ENCODE measurements around the gene LIN7C.

LIN7C gene

DNA sequence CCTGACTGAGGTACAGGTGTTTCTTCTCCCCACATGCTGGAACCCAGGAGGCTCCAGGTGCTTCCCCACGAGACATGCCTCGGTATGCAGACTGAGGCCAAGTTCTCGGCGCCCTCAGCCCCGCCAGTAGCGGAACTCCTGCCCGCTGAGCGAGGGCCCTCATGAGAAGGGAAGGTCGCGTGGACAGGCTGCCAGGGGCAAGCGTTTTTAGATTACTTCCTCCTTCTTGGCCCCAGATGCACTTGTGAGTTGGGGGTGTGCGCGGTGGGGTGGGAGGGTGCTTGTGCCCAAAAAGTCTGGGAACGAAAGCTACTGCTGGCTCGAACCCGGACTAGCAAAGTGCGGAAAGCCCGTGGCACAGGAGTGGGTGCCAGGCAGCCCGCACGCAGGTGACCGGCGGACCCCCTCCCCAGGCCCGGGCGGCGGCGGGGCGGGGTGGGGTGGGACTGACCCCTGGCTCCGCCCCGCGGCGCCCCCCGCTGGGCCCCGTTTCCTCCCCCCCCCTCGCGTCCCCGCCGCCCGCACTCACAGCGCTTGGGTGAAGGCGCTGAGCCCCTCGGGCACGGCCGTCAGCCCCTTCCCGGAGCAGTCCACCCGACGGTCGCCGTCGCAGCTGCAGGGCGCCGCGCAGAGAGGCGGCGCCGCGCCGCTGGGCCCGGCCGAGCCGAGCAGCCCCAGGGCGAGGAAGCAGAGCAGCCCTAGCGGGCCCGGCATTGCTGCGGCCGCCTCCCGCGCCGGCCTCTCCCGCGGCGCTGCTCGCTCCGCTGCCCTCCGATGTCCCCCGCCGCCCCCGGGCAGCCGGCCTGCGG, 34.8 kb downstream of the LIN7C start:
- Mint-ChIP-seq H3K4me1 (peaks cover 49% of the 10 kb centered on the region), H3K27me3 (ENCODE audit: low read depth, poor library complexity) (peaks cover 2% of the 10 kb centered on the region), H3K4me3 (peak overlapping the region; percentile 92), H3K27ac (no peak overlapping the region), H3K9me3 (peaks cover 6% of the 10 kb centered on the region), H3K36me3 (ENCODE audit: low read depth) (peaks cover 9% of the 10 kb centered on the region)
- TF ChIP-seq, protein P1, sequence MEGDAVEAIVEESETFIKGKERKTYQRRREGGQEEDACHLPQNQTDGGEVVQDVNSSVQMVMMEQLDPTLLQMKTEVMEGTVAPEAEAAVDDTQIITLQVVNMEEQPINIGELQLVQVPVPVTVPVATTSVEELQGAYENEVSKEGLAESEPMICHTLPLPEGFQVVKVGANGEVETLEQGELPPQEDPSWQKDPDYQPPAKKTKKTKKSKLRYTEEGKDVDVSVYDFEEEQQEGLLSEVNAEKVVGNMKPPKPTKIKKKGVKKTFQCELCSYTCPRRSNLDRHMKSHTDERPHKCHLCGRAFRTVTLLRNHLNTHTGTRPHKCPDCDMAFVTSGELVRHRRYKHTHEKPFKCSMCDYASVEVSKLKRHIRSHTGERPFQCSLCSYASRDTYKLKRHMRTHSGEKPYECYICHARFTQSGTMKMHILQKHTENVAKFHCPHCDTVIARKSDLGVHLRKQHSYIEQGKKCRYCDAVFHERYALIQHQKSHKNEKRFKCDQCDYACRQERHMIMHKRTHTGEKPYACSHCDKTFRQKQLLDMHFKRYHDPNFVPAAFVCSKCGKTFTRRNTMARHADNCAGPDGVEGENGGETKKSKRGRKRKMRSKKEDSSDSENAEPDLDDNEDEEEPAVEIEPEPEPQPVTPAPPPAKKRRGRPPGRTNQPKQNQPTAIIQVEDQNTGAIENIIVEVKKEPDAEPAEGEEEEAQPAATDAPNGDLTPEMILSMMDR (IDR thresholded peaks at IDR 0.05) = no peak
- DNase-seq = peak; percentile 68

DNA sequence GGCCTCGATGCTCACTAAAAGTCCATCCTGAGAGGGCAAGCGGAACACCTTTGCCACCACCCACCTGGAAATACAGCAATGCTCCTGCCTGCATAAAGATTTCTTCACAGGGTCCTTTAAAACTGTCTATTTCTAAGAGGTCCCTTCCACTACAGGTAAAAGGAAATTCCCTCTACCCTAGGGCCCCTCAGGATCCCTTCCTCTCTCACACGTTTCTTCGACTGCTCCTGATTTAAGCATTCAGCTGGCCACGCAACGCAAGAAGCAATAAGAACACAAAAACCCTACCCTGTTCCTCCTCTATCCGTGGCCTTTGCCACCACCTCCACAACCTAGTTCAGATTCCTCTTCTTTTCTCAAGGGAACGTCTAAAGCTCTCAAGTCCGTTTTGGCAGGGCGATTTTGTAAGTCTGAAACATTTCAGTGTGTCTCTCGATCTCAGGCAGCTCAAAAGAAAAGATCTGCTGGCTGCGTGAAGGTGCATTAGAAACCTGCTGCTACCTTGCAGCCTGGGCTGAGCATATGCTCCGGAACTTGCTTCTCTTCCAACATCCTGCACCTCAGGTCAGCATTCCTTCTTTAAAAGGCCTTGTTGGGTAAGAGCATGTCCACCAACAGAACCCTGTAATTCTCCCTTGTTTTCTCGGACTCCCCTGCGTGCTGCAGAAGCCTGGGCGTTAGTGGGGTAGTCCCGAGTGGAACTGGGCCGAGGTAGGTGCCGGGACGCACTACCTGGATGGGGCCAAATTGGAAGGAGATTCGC, 35.6 kb downstream of the LIN7C start:
- TF ChIP-seq, protein P1 (IDR thresholded peaks at IDR 0.05) = no peak
- H3K9me3 Mint-ChIP-seq = peaks cover 1% of the 10 kb centered on the region
- peaks cover 11% of the 10 kb centered on the region for H3K36me3 Mint-ChIP-seq (ENCODE audit: low read depth)
- peaks cover 56% of the 10 kb centered on the region for H3K4me1 Mint-ChIP-seq
- DNase-seq = no peak
- H3K27me3 Mint-ChIP-seq (ENCODE audit: low read depth, poor library complexity) = no peaks in the 10 kb centered on the region
- peak overlapping the region; percentile 92 for H3K4me3 Mint-ChIP-seq
- peak overlapping the region; percentile 5 for H3K27ac Mint-ChIP-seq

DNA sequence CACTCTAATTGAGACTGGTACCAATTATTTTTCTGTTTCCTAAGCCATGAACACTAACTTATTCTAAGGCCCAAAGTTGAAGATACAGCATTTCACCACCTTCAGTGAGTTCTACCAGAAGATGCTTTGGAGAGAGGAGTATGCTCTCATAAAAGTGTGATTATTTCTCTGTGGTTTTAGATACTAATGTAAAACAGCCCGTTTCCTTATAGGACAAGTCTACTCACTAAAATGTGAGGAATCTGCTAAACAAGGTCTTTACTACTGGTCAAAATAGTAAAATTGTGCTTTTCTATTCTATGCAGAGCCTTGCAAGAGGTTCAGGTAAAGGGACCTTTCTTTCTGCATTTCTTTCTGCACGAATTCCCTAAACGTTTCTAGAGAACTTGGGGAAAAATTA, 36.4 kb downstream of the LIN7C start:
- Mint-ChIP-seq H3K27me3 (ENCODE audit: low read depth, poor library complexity) (no peaks in the 10 kb centered on the region), H3K9me3 (no peaks in the 10 kb centered on the region), H3K4me1 (peaks cover 65% of the 10 kb centered on the region), H3K4me3 (peak overlapping the region; percentile 92), H3K36me3 (ENCODE audit: low read depth) (peaks cover 11% of the 10 kb centered on the region), H3K27ac (no peak overlapping the region)
- TF ChIP-seq, protein P1 (IDR thresholded peaks at IDR 0.05) = no peak
- no peak for DNase-seq

DNA sequence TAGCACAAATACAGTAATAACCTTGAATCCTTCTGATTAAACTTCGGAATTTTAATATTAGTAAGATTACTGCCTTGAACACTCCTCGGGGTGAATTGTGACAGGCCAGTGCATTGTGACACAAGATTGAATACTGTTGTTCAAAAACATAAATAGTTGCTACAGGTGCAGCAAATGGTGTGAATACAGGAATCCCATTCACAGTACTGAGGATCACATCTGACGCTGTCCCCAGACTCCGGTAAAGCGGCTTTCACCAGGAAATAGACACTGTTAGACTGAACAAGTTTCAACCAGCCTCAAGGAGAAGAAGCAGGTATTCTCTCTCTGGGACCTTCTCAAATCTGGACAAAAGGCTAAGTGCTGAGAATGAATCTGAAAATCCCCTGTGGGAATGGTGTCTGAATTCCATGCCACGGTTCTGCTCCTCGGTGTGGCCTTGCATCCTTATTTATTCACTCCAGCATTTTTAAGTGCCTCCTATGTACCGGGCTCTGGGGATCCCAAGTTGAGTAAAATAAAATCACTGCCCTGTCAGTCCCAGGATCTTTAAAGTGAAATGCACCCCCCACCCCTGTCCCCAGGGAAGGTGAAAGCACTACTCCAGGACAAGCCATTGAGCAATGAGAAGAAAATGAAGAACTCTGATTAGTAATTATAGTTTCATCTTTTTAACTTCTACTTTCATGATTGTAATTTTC, 37.4 kb downstream of the LIN7C start:
- Mint-ChIP-seq H3K9me3 (no peaks in the 10 kb centered on the region), H3K4me3 (peak overlapping the region; percentile 92), H3K36me3 (ENCODE audit: low read depth) (peaks cover 11% of the 10 kb centered on the region), H3K4me1 (peaks cover 75% of the 10 kb centered on the region), H3K27ac (peak overlapping the region; percentile 90), H3K27me3 (ENCODE audit: low read depth, poor library complexity) (no peaks in the 10 kb centered on the region)
- TF ChIP-seq, protein P1 (IDR thresholded peaks at IDR 0.05) = no peak
- peak; percentile 25 for DNase-seq

DNA sequence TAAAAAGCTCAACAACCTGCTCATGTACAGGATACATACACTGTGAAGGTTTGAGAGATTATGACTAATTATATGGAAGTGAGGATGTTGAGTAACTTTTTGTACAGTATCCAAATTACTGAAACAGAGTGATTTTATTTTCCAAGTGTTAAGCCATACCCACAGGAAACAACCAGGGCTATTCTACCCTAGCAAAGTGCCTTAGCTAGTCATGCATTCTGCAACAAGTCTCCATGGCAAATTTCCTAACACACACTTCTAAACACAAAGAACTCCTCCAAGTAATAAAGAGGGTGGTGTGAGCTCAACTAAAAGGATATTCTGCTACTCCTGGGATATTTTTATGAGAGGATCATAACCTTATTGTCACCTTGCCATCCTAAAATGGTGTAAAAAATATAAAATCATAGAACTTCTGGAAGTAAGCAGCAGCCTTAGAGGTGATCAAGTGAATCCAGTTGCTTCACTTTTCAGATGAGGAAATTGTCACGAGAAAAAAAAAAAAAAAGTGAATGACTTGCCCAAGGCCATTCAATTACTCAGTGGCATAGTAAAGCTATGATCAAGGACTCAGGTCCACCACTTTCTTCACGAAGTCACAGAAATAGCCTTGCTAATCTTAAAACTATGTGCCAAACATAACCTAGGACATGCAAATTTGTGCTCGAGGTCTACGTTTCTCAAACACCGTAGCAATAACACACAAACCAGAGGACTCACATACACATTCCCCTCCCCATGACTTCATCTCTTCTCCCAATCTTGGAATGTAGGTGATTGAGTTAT, 38.2 kb downstream of the LIN7C start:
- Mint-ChIP-seq H3K4me1 (peaks cover 79% of the 10 kb centered on the region), H3K4me3 (peak overlapping the region; percentile 92), H3K36me3 (ENCODE audit: low read depth) (peaks cover 11% of the 10 kb centered on the region), H3K27me3 (ENCODE audit: low read depth, poor library complexity) (no peaks in the 10 kb centered on the region), H3K9me3 (no peaks in the 10 kb centered on the region), H3K27ac (peak overlapping the region; percentile 90)
- DNase-seq = no peak
- TF ChIP-seq, protein P1 (IDR thresholded peaks at IDR 0.05) = no peak
